Measurements from ENCODE around the gene DENND1A.

The DENND1A gene

GRCh38 chr9:123816817-123817472 is 113.0 kb downstream of the DENND1A start:
- no peak for TF ChIP-seq POLR2AphosphoS5 (IDR thresholded peaks at IDR 0.05; ENCODE audit: low read depth, low read length)
- no peak for TF ChIP-seq SIN3A (IDR thresholded peaks at IDR 0.05; ENCODE audit: borderline replicate concordance, insufficient read depth, low read length)
- no peak for TF ChIP-seq FOXP2 (optimal IDR thresholded peaks at IDR 0.05; ENCODE audit: borderline replicate concordance, extremely low read depth, extremely low read length, insufficient read depth)
- TF ChIP-seq TAF1 (IDR thresholded peaks at IDR 0.05; ENCODE audit: borderline replicate concordance, insufficient read depth, low read length) = no peak
- no peak for TF ChIP-seq REST (IDR thresholded peaks at IDR 0.05; ENCODE audit: insufficient read depth in 1 of 2, low read depth in 2 of 2, low read length in 2 of 2)

GRCh38 chr9:123814496-123814895 is 115.4 kb downstream of the DENND1A start:
- TF ChIP-seq POLR2AphosphoS5 (IDR thresholded peaks at IDR 0.05; ENCODE audit: low read depth, low read length) (no peak), FOXP2 (optimal IDR thresholded peaks at IDR 0.05; ENCODE audit: borderline replicate concordance, extremely low read depth, extremely low read length, insufficient read depth) (no peak), REST (IDR thresholded peaks at IDR 0.05; ENCODE audit: insufficient read depth in 1 of 2, low read depth in 2 of 2, low read length in 2 of 2) (no peak), TAF1 (IDR thresholded peaks at IDR 0.05; ENCODE audit: borderline replicate concordance, insufficient read depth, low read length) (no peak), SIN3A (IDR thresholded peaks at IDR 0.05; ENCODE audit: borderline replicate concordance, insufficient read depth, low read length) (no peak)

- TF ChIP-seq POLR2AphosphoS5 (IDR thresholded peaks at IDR 0.05; ENCODE audit: low read depth, low read length) = no peak
- TF ChIP-seq SIN3A (IDR thresholded peaks at IDR 0.05; ENCODE audit: borderline replicate concordance, insufficient read depth, low read length) = no peak
- no peak for TF ChIP-seq REST (IDR thresholded peaks at IDR 0.05; ENCODE audit: insufficient read depth in 1 of 2, low read depth in 2 of 2, low read length in 2 of 2)
- no peak for TF ChIP-seq TAF1 (IDR thresholded peaks at IDR 0.05; ENCODE audit: borderline replicate concordance, insufficient read depth, low read length)
- TF ChIP-seq FOXP2 (optimal IDR thresholded peaks at IDR 0.05; ENCODE audit: borderline replicate concordance, extremely low read depth, extremely low read length, insufficient read depth) = no peak
These were observed 116.9 kb downstream of the DENND1A start for GRCh38 chr9:123812984-123813383.

- TF ChIP-seq TAF1 (IDR thresholded peaks at IDR 0.05; ENCODE audit: borderline replicate concordance, insufficient read depth, low read length) (no peak), FOXP2 (optimal IDR thresholded peaks at IDR 0.05; ENCODE audit: borderline replicate concordance, extremely low read depth, extremely low read length, insufficient read depth) (no peak), SIN3A (IDR thresholded peaks at IDR 0.05; ENCODE audit: borderline replicate concordance, insufficient read depth, low read length) (no peak), POLR2AphosphoS5 (IDR thresholded peaks at IDR 0.05; ENCODE audit: low read depth, low read length) (no peak), REST (IDR thresholded peaks at IDR 0.05; ENCODE audit: insufficient read depth in 1 of 2, low read depth in 2 of 2, low read length in 2 of 2) (no peak)
These were observed 122.7 kb downstream of the DENND1A start for GRCh38 chr9:123807251-123807650.

Measured in PFSK-1 (cell line).